Renal cortical epithelial cell (primary cell): ENCODE data around the gene S100A3. TPM values are rescaled to one million over a fixed set of nuclear protein-coding genes. Genes with fewer than 3 reads are reported as not detected.

Experiments
- DNase-seq: peaks from one replicate; pipeline ENCODE4 v3.0.0-alpha.2; 2011; ENCODE audit warnings: low read depth
- total RNA-seq: library from RNA; depleted of rRNA; stranded (reverse); fragments of >200 nt; gene quantifications from 2 replicates; pipeline ENCODE4 v1.2.3, GENCODE V29; 2014

Gene S100A3
- total RNA-seq, 1 donor from 2014 or later, result 5.2 TPM

DNA sequence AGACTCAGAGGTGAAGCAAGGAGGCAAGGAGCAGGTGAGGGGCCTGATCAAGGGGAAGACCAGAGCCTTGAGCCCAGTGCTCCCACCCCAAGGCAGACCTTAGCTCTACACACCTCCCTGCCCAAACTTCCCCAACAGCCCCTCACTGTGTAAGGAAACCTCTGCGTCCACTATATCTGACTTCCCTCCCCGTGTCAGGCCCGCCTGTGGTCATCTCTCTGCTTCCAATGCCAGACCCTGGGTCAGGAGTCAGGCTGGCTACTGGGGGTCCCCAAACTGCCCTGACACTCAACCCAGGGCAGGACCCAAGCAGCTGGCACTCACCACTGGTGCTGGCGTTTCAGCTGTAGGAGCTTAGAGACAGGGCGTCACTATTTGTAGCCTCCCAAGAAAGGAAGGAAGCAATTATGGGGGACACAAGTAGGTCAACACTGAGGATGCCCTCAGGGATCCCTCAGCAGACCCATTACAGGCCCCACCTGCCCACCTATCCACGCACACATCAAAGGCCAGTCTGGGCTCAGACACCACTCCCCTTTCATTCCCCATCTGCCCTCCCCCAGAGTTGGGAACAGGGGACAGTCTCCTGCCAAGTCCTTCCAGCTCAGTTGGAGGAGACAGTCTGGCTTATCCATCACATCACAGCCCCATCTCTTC, 811 bp upstream of the S100A3 start:
- no peak for DNase-seq

DNA sequence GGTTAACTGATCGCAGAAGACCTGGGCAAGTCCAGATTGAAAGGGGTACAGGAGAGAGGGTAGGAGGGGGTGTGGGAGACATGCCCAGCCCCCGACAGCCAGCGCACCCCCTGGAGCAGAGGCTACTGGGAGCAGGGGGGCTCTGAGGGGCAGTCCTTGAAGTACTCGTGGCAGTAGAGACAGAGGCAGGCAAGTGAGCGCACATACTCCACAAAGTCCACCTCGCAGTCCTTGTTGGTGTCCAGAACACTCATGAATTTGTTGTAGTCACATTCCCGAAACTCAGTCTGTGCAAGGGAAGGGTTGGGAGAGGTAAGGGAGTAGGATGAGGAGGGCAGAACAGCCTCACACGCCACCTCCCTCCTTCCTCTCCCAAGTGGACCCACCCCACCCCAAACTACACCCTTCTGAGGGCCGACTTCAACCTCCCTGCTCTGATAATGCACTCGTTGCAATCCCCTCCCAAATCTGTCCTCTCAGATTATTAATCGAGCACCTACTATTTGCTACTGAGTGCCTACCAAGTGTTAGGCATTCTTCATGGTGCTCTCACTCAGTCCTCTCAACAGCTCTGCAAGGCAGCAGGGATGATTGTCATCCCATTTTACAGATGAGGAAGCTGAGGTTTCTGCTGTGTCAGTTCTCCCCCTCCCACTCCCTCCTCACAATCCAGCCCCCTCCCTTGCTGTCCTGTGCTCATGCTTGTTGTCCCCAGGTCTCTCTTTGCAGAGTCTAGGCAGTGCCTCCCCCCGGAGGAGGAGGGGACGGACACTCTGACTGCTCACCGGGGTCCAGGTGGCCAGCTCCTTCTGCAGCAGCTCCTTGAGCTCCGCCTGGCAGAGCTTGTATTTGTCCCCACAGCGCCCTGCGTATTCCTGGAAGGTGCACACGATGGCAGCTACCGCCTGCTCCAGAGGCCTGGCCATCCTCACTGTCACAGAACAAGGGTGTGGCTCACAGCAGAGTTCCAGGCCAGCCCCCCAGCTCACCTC, 1.2 kb downstream of the S100A3 start:
- DNase-seq, result no peak

DNA sequence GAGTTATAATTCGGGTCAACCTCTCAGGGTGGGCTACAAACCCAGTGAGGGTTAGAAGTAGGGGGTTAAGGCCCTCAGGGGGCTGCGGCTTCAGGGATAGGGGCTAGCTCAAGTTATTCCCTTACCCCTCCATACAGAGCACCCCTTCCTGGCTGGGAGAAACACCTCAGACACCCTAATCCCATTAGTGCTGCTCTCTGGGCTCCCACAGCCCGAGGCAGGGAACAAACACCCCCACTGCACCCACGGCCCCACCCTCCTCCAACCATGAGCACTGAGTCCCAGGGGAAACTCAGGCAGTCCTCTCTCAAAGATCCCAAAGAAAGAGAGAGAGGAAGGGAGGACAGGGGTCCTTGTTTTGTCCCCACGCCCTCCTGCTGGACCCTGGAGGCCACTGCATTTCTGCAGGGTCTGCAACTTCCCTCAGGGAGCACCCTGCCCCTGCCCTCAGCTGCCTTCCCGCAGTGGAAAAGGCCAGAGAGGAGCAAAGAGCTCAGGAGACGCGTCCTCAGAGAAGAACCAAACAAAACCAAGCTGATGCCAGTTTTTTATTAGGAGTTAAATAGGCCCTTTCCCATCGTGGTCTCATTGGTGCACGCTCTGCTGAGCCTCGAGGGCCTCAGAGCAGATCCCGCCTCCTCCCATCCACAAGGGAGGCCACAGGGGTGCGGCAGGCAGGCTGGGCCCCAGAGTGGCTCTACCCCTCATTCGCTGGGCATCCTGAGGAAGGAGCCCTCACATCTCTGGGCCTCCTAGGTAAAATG, 2.1 kb downstream of the S100A3 start:
- no peak for DNase-seq

DNA sequence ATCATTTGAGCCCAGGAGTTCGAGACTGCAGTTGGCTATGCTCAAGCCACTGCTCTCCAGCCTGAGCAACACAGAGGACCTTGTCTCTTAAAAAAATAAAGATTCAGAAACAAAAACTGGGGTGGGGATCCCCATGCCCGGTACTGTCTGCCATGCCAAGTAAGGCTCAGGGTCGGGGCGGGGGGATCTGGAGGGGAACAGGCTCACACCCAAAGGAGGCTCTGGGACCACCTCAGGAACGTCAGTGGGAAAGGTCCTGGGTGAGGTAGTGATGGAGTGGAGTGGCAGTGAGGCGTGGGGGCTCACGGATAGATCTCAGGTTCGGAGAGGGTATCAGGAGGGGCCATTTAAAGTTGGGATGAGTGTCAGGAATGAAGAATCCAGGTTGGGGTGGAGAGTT, 2.7 kb downstream of the S100A3 start:
- DNase-seq, result no peak

DNA sequence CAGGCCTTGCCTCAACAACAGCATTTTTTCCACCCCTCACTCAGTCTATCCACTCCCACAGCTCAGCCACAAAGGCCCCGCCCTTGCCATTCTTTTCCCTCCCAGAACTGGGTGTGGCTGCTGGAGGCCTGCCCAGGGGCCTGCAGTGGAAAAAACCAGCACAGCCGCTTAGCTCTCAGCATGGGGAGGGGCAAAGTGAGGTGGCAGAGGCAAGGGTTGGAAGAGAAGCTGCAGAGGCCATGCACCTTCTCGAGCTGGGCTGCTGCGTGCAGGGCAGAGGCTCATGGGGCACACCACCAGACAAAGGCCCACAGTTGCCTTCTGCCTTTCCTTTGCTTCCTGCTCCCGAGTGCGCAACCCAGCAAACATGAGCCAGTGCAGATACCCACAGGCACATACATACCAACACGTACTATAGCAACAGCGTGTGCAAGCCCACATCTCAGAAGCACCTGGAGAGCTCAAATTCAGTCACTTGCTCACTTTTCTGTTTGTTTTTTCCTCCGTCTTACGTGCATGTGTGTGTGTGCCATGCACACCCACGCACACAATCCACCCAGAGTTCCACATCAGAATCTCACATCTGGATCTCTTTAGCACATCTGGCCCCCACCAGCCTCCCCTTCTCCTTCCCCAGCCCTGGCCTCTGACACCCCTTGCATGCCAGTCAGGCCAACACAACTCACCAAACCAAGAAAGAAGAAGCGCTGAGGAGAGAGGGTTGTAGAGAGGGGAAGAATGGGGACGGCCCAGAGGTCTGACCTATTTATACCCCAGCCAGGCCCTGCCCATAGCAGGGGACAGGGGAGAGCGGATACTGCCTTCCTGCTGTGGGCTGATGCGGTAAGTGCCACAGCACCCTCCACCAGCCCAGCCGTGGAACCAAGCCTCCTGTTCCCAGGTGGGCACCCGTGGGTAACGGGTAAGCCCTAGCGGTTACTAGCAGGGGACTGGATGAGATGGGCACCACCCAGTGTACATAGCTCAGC, 3.7 kb downstream of the S100A3 start, which contains the start of gene S100A4:
TSS of gene S100A4 (minus strand) at position 740 of the 989 bp plus-strand sequence. CDS start 1,012 bp downstream, outside the sequence.
- DNase-seq, result peak; percentile 91

DNA sequence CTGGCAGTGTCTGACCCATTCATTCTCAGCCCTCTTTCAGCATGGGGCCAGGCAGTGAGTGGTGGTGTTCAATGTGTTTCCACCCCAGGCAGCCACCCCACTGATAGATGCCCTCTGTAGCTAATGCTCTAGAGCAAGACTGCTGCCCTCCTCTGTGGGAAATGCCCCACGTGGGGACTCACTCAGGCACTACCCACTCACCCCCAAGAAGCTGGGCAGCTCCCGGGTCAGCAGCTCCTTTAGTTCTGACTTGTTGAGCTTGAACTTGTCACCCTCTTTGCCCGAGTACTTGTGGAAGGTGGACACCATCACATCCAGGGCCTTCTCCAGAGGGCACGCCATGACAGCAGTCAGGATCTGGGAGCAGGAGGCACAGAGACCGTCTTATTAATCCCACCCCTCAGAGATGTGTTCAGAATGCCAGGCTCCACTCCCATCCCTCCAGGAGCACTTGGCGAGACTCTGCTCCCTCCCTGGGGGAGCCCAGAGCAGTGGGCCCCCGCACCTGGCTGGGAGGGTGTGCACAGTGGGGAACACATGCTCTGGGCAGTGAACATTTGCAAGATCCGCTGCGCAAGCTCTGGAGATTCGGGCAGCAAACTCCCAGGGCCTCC, 4.5 kb downstream of the S100A3 start:
- no peak for DNase-seq

DNA sequence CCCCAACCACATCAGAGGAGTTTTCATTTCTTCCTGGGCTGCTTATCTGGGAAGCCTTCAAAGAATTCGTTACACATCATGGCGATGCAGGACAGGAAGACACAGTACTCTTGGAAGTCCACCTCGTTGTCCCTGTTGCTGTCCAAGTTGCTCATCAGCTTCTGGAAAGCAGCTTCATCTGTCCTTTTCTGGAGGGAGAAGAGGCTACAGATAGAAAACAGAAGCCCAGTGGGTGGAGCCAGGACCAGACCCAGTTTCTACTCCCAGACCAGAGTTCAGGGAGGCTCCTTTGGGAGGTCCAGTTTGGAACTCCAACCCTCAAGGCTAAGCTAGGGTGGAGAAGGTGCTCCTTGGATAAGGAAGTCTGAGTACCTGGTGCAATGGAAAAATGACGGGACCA, 5.3 kb downstream of the S100A3 start:
- DNase-seq, result no peak

DNA sequence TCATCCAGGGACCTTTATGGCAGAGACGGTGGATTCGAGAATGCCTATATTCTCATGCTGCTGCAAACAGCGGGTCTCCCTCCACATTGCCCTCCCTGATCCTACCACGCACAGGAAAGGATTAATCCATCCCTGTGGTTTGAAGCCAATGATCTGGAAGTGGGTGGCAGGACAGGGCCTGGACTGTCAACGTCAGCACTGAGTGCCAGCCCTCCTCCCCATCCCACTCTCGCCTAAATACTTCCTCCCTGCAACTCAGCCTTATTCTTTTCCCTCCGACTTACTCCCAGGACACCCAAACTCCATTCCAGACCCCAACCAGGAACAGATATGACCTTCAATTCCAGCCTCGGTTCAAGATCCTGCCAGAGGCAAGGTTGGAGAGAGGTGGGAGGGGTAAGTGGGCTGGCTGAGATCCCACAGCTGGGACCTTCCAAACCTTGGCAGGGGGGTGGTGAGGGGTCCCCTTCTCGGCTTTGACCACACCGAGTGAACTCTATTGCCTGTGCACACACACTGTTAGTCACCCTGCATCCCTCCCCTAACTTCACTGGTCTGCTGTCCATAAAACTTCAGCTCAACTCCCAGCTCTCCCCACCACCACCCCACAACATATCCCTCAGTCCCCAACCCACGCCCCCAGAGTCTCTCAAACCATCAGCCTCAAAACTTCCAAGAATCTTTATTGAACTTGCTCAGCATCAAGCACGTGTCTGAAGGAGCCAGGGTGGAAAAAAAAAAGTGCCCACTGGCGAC, 5.9 kb downstream of the S100A3 start:
- no peak for DNase-seq

DNA sequence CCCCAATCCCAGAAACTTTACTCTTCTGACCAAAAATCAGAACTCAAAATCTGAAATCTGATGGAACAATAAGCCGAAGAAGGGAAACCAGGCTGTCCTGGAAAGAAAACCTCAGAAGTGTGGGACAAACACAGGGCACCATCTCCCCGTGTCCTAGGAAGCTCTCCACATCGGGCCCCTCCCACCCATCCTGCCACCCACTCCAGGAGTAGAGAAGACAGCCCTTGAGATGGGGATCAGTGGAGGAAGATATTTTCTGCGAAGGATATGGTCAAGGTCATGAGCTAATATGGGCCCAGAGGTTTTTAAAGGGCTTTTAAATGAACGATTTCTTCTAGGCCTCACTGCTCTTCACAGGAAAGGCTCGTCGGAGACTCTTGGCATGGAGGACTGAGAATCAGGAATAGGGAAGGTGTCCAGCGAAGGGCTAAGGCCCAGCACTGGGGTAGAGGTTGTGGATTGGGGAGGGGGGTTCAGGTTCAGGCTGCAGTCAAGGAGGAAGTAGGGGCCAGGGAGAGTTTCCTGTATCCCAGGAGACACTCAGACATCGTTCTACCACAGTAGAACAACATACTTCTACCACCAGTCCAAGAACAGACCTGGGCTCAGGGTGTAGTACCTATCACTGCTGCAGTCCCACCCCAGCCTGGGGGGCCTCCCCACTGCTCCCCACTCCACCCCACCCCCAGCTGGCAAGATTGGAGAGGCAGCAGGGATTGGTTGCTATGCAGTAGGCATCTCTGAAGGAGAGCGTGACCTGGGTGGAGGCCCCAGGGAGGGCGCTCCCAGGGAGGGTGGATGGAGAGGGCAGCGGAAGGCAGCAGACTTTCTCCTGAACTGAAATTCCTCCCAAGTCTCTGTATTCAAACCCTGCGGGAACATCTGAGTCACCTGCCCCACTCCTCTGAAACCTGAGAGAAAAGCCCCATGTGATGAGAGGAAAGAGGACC, 7.1 kb downstream of the S100A3 start:
- DNase-seq, result peak; percentile 30

DNA sequence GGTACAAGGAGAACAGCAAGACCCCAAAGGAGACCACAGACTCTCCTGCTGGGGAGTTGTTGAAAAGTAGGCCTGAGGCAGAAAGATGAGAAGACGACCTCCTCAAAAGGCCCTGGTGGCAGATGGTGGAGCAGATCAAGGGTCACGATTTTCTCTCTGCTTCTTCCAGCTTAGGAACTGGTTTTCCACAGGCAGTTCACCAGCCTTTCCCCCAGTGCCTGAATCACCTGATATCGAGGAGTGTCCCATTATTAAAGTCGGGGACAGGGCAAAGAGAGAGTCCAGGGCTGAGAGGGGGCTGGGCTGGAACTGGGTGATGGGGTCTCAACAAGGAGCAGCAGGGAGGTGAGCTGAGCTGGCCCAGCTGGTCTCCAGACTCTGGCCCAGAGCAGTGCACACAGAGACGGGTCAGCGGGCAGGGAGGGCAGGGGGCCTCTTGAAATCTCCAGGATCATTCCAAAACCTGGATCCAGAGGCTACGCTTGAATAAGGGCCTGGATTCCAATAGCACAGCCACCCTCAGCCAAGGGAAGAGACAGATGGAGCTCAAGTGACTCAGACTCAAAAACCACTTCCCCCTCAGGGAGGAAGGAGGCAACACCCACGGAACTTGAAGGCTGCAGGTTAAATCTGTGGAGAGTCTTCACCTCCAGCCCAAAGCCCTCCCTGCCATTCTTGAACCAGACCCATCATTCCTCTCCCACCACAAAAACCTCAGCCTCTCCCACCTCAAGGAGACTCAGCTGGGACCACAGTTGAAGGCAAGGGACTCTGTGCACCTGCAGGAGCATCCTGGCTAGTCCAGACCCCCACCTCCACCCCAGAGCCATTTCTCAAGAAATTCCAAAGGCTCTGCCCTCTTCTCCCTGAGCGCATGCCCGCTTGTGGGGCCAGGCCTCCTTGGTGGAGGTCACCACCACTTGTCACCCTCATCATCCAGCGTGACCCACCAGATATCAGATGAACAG, 8.4 kb downstream of the S100A3 start, which contains the start of gene S100A5:
TSS of gene S100A5 (minus strand) at position 541 of the 968 bp plus-strand sequence. CDS start 743 bp downstream, outside the sequence.
- peak; percentile 86 for DNase-seq

DNA sequence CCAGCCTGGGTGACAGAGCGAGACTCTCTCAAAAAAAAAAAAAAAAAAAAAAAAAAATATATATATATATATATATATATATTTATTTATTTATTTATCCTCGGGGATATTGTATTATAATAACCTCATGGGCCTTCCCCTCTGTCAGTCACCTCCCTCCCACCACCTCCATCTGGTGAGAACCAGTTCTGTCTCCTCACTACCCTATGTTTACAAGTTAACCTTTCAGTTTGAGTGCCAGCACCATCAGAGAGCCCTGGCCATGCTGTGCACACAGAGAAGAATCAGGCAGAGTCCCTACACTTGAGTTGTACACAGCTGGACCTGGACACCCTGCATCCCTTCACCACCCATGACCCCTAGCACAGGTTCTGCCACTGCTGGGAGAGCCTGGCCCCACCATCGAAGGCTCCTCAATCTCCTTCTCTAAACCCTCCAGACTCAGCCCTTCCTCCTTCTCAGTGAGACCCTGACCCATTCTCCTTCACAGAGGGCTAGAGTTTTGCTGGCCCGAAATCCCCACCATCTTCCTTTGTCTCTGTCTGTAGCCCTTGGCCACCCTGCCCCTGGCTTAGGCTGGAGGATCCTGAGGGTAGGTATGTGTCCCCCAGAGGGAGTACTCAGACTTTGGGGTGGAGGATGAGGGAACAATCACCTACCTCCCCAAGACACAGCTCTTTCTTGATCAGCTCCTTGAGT, 9.5 kb downstream of the S100A3 start:
- DNase-seq, result peak; percentile 59

DNA sequence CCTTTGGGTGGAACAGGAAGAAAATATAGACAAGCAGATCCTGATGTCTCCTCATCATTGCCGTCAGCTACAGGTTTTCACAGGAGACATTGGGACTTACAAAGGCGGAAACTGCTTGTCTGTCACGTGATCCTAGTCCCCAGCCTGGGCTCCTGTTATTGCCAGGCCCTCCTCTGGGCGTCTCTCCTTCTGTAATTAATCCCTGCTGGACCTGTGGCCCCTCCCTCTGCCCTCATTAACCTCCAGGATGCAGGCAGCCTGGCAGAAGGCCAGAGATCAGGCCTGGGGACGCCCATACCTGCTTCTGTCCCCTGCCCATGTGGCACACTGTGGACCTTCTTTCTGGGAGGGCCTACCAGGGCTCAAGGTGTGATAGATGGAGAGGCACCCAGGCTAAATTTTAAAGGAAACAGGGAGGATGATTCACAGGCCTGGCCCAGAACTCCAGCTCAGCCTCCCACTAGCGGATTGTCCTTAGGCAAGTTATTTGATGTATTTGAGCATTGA, 10.7 kb downstream of the S100A3 start:
- peak; percentile 47 for DNase-seq

DNA sequence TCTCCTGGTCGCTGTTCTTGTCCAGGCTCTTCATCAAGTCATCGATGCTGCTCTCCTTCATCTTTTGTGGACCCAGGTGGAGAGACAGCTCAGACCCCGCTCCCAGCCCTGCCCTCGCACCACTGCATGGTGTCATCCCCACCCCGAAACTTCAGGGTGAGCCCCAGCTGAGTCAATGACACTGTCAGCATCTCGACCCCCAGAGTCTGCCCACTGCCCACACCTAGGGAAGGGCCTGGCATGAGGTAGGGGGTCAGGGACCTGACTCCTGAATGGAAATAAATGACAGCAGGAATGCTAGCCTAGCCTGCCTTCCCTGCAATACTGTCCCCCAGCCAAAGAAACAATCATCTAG, 11.7 kb downstream of the S100A3 start:
- DNase-seq, result no peak

DNA sequence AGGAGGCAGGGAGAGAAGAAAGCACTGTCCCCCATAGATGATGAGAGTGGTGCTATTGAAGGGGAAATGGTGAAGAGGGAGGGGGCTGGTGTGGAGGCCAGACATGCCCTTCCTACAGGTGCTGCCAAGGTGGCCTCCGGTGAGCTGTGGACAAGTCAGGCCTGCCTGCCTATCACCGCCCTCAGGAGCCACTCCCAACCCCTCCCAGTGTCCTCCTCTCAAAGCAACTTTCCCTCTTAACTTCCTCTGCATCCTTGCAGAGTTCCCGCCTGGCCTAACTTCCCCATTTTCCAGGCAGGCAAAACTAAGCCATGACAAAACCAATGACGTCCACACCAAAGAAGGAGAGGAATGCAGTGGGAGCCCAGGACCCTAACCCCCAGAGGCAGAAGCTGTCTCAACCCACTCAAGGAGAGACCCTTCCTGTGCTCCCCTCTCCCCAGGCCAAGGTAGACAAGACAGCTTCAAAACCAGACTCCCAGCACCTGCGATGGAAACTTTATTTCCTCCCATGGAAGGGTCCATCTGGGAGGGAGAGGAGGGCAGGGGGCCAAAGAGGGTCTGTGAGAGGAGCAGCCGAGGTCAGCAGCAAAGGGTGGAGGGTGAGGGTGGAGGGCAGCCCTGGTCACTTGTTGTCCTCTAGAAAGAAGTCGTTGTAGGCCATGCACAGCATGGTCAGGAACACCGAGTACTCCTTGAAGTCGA, 12.2 kb downstream of the S100A3 start:
- no peak for DNase-seq

DNA sequence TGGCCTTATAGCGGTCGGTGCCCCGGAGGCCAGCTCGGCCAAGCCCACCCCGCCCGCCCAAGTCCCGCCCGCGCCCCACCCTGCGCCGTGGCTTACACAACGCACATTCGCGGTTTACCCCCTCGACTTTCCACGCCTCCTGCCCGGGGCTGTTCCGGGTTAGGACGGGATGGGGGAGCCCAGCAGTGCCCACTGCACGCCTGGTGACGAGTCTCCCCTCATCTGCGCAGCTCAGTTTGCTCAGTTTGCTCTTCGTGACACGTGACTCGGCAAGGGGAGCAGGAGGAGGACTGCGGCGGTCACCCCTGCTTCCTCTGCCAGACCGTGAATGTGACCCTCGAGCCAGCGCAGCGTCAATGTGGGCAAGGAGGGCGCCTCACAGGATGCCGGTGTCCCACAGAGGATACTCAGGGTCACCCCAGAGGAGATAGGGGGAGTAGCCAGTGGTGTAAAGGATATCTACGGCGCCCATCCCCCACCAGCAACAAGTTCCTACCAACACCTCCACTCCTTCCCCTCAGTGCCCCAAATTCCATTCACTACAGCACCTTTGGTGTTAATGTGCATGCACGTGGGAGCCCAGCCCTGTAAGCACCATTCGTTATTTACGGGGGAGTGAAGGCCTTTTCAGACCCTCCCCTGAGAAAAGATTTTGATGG, 12.9 kb downstream of the S100A3 start:
- DNase-seq, result peak; percentile 71
